ENCODE results near the gene KCNE4. TPM values are rescaled to one million over a fixed set of nuclear protein-coding genes. Genes with fewer than 3 reads are reported as not detected.

Gene KCNE4
- total and polyA plus RNA-seq, 4 donors = 4.4 to 21.5 (median 9.8) TPM

GRCh38 chr2:223093436-223094241 is 41.6 kb downstream of the KCNE4 start:
- Histone ChIP-seq H3K36me3 (ENCODE audit: control insufficient read depth in 1 of 2, insufficient read depth in 2 of 2, low read length in 1 of 2) (no peaks in the 10 kb centered on the region), H3K27ac (ENCODE audit: low read depth in 1 of 2, low read length in 2 of 2) (no peak overlapping the region), H3K27me3 (ENCODE audit: control insufficient read depth in 1 of 2, insufficient read depth in 2 of 2, low read length in 1 of 2) (no peaks in the 10 kb centered on the region), H3K4me1 (ENCODE audit: control insufficient read depth in 1 of 2, insufficient read depth in 2 of 2, low read length in 2 of 2) (no peaks in the 10 kb centered on the region), H3K4me3 (ENCODE audit: low read length in 2 of 2) (no peak overlapping the region), H3K9me3 (ENCODE audit: control insufficient read depth, low read length) (no peaks in the 10 kb centered on the region)
- 34 to 37% methylated on average over 7 of the region's 7 CpGs for WGBS, 2 donors
- peak; percentile 76 to 81 for DNase-seq
- intact Hi-C loops (cut with DNase I) = no loop called here
- peak; percentile 72 for ATAC-seq (ENCODE audit: low FRiP score)

DNA sequence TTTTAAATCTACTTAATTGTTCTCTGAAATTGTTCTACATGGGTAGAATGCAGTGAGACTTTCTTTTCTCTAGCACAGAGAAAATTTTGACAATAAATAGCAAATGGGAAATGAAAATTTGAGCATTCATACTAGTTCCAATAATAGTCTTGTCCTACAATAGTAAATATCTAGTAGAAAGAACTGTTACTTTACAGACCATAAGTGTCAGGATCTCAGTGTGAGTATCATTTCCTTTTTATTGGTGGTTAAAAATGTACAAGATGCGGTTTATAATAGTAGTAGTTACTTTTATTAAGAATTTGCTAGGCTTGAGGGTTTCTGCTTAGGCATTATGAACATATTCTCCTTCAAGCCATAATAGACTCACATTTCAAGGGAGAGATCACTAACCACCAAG is 43.2 kb downstream of the KCNE4 start:
- H3K4me1 ChIP-seq (ENCODE audit: control insufficient read depth in 1 of 2, insufficient read depth in 2 of 2, low read length in 2 of 2) = no peaks in the 10 kb centered on the region
- DNase-seq = no peak
- H3K4me3 ChIP-seq (ENCODE audit: low read length in 2 of 2) = no peak overlapping the region
- H3K36me3 ChIP-seq (ENCODE audit: control insufficient read depth in 1 of 2, insufficient read depth in 2 of 2, low read length in 1 of 2) = no peaks in the 10 kb centered on the region
- no peak for ATAC-seq (ENCODE audit: low FRiP score)
- H3K27ac ChIP-seq (ENCODE audit: low read depth in 1 of 2, low read length in 2 of 2) = no peak overlapping the region
- H3K9me3 ChIP-seq (ENCODE audit: control insufficient read depth, low read length) = no peaks in the 10 kb centered on the region
- intact Hi-C loops (cut with DNase I) = no loop called here
- no peaks in the 10 kb centered on the region for H3K27me3 ChIP-seq (ENCODE audit: control insufficient read depth in 1 of 2, insufficient read depth in 2 of 2, low read length in 1 of 2)
- WGBS, 2 donors = 95 to 98% methylated on average over 1 of the region's 1 CpG

- H3K27me3 ChIP-seq (ENCODE audit: control insufficient read depth in 1 of 2, insufficient read depth in 2 of 2, low read length in 1 of 2) = no peaks in the 10 kb centered on the region
- H3K4me3 ChIP-seq (ENCODE audit: low read length in 2 of 2) = no peak overlapping the region
- no peak for DNase-seq
- H3K9me3 ChIP-seq (ENCODE audit: control insufficient read depth, low read length) = no peaks in the 10 kb centered on the region
- no peak overlapping the region for H3K27ac ChIP-seq (ENCODE audit: low read depth in 1 of 2, low read length in 2 of 2)
- no peaks in the 10 kb centered on the region for H3K4me1 ChIP-seq (ENCODE audit: control insufficient read depth in 1 of 2, insufficient read depth in 2 of 2, low read length in 2 of 2)
- intact Hi-C loops (cut with DNase I) = no loop called here
- no peak for ATAC-seq (ENCODE audit: low FRiP score)
- WGBS, 2 donors = 89 to 91% methylated on average over 5 of the region's 5 CpGs
- H3K36me3 ChIP-seq (ENCODE audit: control insufficient read depth in 1 of 2, insufficient read depth in 2 of 2, low read length in 1 of 2) = no peaks in the 10 kb centered on the region
These were observed 44.4 kb downstream of the KCNE4 start for GRCh38 chr2:223096235-223096970.

- Histone ChIP-seq H3K27me3 (ENCODE audit: control insufficient read depth in 1 of 2, insufficient read depth in 2 of 2, low read length in 1 of 2) (no peaks in the 10 kb centered on the region), H3K36me3 (ENCODE audit: control insufficient read depth in 1 of 2, insufficient read depth in 2 of 2, low read length in 1 of 2) (no peaks in the 10 kb centered on the region), H3K4me1 (ENCODE audit: control insufficient read depth in 1 of 2, insufficient read depth in 2 of 2, low read length in 2 of 2) (no peaks in the 10 kb centered on the region), H3K27ac (ENCODE audit: low read depth in 1 of 2, low read length in 2 of 2) (no peak overlapping the region), H3K9me3 (ENCODE audit: control insufficient read depth, low read length) (no peaks in the 10 kb centered on the region), H3K4me3 (ENCODE audit: low read length in 2 of 2) (no peak overlapping the region)
- intact Hi-C loops (cut with DNase I) = no loop called here
- ATAC-seq (ENCODE audit: low FRiP score) (no peak), DNase-seq (no peak)
- 64 to 68% methylated on average over 6 of the region's 6 CpGs for WGBS, 2 donors
These were observed 45.9 kb downstream of the KCNE4 start for GRCh38 chr2:223097888-223098383.

DNA sequence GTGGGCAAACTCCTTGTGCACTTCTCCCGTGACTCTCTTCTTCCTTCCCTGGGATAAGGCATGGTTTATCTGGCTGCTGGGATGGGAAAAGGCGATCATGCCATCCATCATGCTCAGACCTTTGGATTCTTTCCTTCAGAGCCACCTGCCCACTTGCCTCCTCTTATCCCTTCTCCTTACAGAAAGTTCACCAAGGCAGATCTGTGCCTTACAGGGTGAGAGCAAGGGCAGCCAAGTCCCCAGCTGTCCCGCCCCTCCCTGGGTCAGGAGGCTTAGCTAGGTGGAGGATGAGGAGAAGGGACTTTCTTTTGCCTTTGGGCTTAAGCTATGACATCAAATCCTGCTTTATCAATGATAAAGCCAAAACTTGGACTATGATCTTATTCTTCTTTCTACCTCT is 47.6 kb downstream of the KCNE4 start:
- H3K4me1 ChIP-seq (ENCODE audit: control insufficient read depth in 1 of 2, insufficient read depth in 2 of 2, low read length in 2 of 2) = no peaks in the 10 kb centered on the region
- WGBS, 2 donors = 98 to 100% methylated on average over 3 of the region's 3 CpGs
- no peak overlapping the region for H3K27ac ChIP-seq (ENCODE audit: low read depth in 1 of 2, low read length in 2 of 2)
- no peaks in the 10 kb centered on the region for H3K9me3 ChIP-seq (ENCODE audit: control insufficient read depth, low read length)
- H3K36me3 ChIP-seq (ENCODE audit: control insufficient read depth in 1 of 2, insufficient read depth in 2 of 2, low read length in 1 of 2) = no peaks in the 10 kb centered on the region
- intact Hi-C loops (cut with DNase I) = no loop called here
- H3K4me3 ChIP-seq (ENCODE audit: low read length in 2 of 2) = no peak overlapping the region
- H3K27me3 ChIP-seq (ENCODE audit: control insufficient read depth in 1 of 2, insufficient read depth in 2 of 2, low read length in 1 of 2) = no peaks in the 10 kb centered on the region
- no peak for ATAC-seq (ENCODE audit: low FRiP score)
- no peak for DNase-seq

- no peaks in the 10 kb centered on the region for H3K4me1 ChIP-seq (ENCODE audit: control insufficient read depth in 1 of 2, insufficient read depth in 2 of 2, low read length in 2 of 2)
- DNase-seq (peak; percentile 84 to 85), ATAC-seq (ENCODE audit: low FRiP score) (no peak)
- H3K27ac ChIP-seq (ENCODE audit: low read depth in 1 of 2, low read length in 2 of 2) = no peak overlapping the region
- 14 to 28% methylated on average over 4 of the region's 4 CpGs for WGBS, 2 donors
- H3K27me3 ChIP-seq (ENCODE audit: control insufficient read depth in 1 of 2, insufficient read depth in 2 of 2, low read length in 1 of 2) = no peaks in the 10 kb centered on the region
- intact Hi-C loops (cut with DNase I) = loop anchor here (5.0 kb wide), 3 partner anchors 43 to 128 kb away; no protein-coding TSS in a partner anchor
- no peaks in the 10 kb centered on the region for H3K36me3 ChIP-seq (ENCODE audit: control insufficient read depth in 1 of 2, insufficient read depth in 2 of 2, low read length in 1 of 2)
- no peaks in the 10 kb centered on the region for H3K9me3 ChIP-seq (ENCODE audit: control insufficient read depth, low read length)
- no peak overlapping the region for H3K4me3 ChIP-seq (ENCODE audit: low read length in 2 of 2)
These were observed 48.1 kb downstream of the KCNE4 start for GRCh38 chr2:223100061-223100511.

GRCh38 chr2:223101340-223102039 is 49.5 kb downstream of the KCNE4 start:
- Histone ChIP-seq H3K4me3 (ENCODE audit: low read length in 2 of 2) (no peak overlapping the region), H3K4me1 (ENCODE audit: control insufficient read depth in 1 of 2, insufficient read depth in 2 of 2, low read length in 2 of 2) (no peaks in the 10 kb centered on the region), H3K27me3 (ENCODE audit: control insufficient read depth in 1 of 2, insufficient read depth in 2 of 2, low read length in 1 of 2) (no peaks in the 10 kb centered on the region), H3K9me3 (ENCODE audit: control insufficient read depth, low read length) (no peaks in the 10 kb centered on the region), H3K27ac (ENCODE audit: low read depth in 1 of 2, low read length in 2 of 2) (no peak overlapping the region), H3K36me3 (ENCODE audit: control insufficient read depth in 1 of 2, insufficient read depth in 2 of 2, low read length in 1 of 2) (no peaks in the 10 kb centered on the region)
- DNase-seq (no peak), ATAC-seq (ENCODE audit: low FRiP score) (peak; percentile 45)
- WGBS, 2 donors = 80 to 81% methylated on average over 4 of the region's 4 CpGs
- intact Hi-C loops (cut with DNase I) = loop anchor here (5.0 kb wide), 3 partner anchors 44 to 129 kb away; no protein-coding TSS in a partner anchor

GRCh38 chr2:223102040-223102400 is 50.0 kb downstream of the KCNE4 start:
- WGBS, 2 donors = 31 to 37% methylated on average over 3 of the region's 3 CpGs
- DNase-seq (no peak), ATAC-seq (ENCODE audit: low FRiP score) (no peak)
- Histone ChIP-seq H3K4me1 (ENCODE audit: control insufficient read depth in 1 of 2, insufficient read depth in 2 of 2, low read length in 2 of 2) (no peaks in the 10 kb centered on the region), H3K36me3 (ENCODE audit: control insufficient read depth in 1 of 2, insufficient read depth in 2 of 2, low read length in 1 of 2) (no peaks in the 10 kb centered on the region), H3K27ac (ENCODE audit: low read depth in 1 of 2, low read length in 2 of 2) (no peak overlapping the region), H3K27me3 (ENCODE audit: control insufficient read depth in 1 of 2, insufficient read depth in 2 of 2, low read length in 1 of 2) (no peaks in the 10 kb centered on the region), H3K4me3 (ENCODE audit: low read length in 2 of 2) (no peak overlapping the region), H3K9me3 (ENCODE audit: control insufficient read depth, low read length) (no peaks in the 10 kb centered on the region)
- intact Hi-C loops (cut with DNase I) = loop anchor here (5.0 kb wide), 3 partner anchors 45 to 130 kb away; no protein-coding TSS in a partner anchor
